Panc1 (cell line): Measurements from ENCODE around the gene B4GALT7.

Source experiments
- POLR2AphosphoS5 ChIP-seq: IDR thresholded peaks from 2 replicates; pipeline ENCODE4 v1.6.1; 2012; ENCODE audit warnings: mild to moderate bottlenecking, low read depth, low read length, moderate library complexity
- TCF7L2 ChIP-seq: IDR thresholded peaks from 2 replicates; pipeline ENCODE4 v1.6.1; 2011; ENCODE audit warnings: mild to moderate bottlenecking, low read depth, low read length, inconsistent platforms
- TF ChIP-seq, protein P1 (sequence below): fragments of 450-650 bp; IDR thresholded peaks from 2 replicates; pipeline ENCODE4 v1.5.1; 2017; ENCODE audit warnings: mild to moderate bottlenecking

DNA sequence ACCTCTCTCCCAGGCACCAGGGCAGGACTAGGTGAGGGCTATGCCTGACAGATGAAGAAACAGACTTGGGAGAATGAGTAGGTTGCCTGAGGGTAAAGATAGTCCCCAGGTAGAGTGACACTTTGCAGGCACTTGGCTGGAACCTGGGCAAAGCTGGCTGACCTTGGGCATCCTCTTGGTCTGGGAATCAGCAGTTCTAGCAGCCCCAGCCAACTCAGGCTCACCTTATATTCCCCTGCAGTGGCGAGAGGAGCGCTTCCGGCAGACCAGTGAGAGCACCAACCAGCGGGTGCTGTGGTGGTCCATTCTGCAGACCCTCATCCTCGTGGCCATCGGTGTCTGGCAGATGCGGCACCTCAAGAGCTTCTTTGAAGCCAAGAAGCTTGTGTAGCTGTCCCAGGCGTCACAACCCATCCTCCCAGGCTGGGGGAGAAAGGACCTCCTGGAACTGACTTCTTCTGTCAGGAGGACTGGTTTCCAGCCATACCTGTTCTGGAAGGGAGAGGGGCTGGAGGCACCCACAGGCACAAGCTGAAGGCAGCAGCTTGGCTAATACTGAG lies 4.8 kb upstream of the B4GALT7 start:
- TF ChIP-seq, protein P1, sequence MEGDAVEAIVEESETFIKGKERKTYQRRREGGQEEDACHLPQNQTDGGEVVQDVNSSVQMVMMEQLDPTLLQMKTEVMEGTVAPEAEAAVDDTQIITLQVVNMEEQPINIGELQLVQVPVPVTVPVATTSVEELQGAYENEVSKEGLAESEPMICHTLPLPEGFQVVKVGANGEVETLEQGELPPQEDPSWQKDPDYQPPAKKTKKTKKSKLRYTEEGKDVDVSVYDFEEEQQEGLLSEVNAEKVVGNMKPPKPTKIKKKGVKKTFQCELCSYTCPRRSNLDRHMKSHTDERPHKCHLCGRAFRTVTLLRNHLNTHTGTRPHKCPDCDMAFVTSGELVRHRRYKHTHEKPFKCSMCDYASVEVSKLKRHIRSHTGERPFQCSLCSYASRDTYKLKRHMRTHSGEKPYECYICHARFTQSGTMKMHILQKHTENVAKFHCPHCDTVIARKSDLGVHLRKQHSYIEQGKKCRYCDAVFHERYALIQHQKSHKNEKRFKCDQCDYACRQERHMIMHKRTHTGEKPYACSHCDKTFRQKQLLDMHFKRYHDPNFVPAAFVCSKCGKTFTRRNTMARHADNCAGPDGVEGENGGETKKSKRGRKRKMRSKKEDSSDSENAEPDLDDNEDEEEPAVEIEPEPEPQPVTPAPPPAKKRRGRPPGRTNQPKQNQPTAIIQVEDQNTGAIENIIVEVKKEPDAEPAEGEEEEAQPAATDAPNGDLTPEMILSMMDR, result no peak
- no peak for TF ChIP-seq POLR2AphosphoS5
- no peak for TF ChIP-seq TCF7L2
